GM18507 (cell line): ENCODE results near the gene MME.
"Not testable (repeated sequence)": the region's sequence is repeated elsewhere in the genome, so short reads cannot be mapped to it uniquely, and the experiment has no call there.

Experiments
- DNase-seq: peaks from one replicate; pipeline ENCODE4 v3.0.0; 2011; ENCODE audit warnings: low read depth; ENCODE audit not compliant: insufficient read length; ENCODE audit errors: extremely low spot score
- FAIRE-seq: peaks from 2 replicates; lab custom pipeline; 2011; peaks lifted over from hg19 to GRCh38; lab: Jason Lieb, UNC

Gene MME

DNA sequence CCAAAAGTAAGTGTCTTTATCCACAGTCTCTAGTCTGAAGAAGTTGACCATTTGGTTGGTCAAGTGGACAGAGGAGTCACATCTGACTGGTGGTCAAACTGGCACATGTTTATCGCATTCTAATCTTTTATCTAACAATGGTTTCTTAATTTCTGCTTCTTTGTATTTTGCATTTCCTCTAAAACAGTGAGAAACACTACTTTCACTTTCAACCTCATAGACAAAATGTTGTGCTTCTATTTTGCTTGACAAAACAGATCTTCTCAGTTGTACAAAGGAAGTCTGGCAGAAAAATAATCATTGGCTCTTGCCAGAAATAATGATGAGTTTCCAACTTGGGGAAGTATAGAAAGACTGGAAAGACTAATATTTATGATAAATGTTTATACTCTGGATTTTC is 103.9 kb downstream of the MME start:
- peak; percentile 29 for FAIRE-seq
- DNase-seq = no peak

DNA sequence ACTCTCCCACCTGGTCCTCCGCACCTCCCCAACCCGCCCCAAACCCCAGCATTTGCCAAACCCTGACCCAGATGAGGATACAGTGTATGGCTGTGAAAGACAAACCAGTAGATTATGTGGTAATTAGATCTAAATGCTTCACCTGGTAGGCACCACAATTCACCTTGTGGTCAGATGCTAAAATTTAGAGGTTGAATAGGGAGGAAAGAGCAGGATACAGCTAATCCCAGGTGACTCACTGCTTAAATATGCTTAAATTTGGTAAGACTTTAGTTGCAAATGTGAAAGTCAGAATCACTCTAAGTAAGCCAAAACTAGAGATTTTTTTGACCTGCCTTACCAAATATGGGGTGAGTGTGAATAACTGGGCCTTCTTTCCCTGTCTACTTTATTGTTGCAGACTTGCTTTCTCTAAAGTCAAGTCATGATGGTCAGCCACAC is 105.5 kb downstream of the MME start:
- FAIRE-seq (no peak), DNase-seq (no peak)

DNA sequence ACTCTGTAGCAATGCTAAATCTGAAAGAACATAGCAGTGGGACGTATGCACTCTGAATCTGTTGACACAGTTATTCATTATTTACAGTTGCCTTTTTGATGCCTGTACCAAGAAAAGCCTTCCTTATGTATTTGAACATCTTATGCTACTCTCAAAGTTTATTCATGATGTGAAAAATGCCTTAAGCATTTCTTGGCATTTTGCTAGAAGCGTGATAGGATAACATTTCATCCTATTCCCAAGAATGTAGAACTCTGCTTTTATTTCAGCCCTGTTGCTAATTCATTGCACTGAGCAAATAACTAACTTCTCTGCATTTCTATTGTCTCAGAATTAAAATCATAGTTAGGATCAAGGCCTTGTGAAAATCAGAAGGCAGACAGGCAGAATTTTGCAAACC is 107.9 kb downstream of the MME start:
- FAIRE-seq (no peak), DNase-seq (no peak)

DNA sequence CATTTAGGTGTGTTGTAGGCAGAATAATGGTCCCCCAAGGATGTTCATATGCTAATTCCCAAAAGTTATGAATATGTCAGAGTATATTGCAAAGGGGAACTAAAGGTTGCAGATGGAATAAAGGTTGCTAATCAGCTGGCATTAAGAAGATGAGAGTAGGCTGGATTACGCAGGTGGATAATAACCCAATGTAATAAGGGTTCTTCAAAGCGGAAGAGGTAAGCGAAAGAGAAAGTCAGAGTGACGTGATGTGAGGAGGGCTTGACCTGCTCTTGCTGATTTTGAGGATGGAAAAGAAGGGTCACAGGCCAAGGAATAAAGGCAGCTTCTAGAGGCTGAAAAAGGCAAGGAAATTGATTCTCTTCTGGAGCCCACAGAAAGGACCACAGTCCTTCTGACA is 109.4 kb downstream of the MME start:
- no peak for FAIRE-seq
- DNase-seq = no peak

DNA sequence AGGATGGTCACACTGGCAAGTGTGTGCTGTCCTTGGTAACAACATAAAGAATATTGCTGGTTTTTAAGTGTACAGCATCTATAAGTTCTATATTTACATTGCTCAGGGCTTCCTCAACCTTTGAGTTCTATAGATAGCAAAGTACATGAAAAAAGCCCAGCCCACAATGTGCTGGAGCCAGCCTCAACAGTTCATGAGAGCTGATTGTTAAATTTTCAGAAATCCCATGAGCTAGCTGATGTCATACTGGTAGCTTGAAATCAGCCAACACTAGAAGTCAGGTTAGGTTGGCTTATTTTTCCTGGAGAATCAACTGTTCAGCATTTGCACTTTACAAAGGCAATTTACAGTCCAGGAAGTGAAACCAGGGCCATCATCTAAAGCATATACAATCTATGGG is 110.6 kb downstream of the MME start:
- FAIRE-seq (no peak), DNase-seq (no peak)

DNA sequence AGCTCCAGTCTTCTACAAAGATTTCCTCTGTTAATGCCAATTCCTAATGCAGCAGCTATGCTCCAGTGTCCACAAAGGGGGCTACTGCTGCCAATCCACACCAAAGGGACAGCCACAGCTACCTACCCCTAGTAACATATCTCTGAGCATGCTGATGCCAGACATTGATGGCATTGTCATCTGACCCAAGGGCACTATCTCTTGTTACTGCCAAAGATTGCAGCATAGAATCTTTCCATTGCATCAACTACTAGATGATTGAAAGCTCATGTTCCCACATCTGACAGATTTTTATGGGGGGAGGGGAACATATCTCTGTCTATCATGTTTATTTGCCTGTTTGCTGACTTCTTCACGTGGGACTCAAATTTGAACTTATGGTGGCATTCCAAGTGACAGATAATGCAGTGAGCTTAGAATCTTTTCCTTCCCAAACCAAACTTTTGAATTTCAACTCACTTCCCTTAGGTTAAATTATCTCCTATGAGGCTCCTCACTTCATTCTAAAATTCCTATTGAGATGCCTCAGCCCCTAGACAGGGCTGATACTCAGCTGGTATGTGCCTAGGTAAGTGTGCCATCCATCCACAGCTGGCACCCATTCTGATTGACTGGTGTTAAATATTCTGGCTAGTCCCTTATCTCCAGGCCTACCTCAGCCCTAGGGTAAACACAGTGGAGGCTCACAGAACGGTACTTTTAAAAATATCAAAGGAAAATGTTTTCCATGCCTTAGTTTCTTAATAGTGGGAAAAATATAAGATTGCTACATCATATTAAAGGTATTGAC is 113.0 kb downstream of the MME start:
- DNase-seq (no peak), FAIRE-seq (no peak)

DNA sequence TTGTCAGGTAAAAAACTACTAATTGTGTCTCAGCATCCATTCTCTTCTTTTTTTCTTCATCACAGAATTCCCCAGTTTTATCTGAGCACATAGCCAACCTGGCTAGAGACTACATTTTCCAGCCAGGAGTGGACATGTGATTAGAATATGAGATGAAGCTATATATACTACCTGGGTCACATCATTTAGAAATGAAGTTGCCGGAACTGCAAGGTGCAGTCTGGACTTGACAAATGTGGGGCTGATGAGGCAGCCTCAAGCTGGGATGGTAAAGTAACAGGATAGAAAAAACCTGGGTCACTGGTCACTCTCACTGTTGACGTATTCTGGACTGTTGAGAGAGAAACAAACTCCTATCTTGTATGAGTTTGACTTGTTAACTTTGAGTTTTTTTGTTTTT is 113.7 kb downstream of the MME start:
- no peak for DNase-seq
- FAIRE-seq = no peak

DNA sequence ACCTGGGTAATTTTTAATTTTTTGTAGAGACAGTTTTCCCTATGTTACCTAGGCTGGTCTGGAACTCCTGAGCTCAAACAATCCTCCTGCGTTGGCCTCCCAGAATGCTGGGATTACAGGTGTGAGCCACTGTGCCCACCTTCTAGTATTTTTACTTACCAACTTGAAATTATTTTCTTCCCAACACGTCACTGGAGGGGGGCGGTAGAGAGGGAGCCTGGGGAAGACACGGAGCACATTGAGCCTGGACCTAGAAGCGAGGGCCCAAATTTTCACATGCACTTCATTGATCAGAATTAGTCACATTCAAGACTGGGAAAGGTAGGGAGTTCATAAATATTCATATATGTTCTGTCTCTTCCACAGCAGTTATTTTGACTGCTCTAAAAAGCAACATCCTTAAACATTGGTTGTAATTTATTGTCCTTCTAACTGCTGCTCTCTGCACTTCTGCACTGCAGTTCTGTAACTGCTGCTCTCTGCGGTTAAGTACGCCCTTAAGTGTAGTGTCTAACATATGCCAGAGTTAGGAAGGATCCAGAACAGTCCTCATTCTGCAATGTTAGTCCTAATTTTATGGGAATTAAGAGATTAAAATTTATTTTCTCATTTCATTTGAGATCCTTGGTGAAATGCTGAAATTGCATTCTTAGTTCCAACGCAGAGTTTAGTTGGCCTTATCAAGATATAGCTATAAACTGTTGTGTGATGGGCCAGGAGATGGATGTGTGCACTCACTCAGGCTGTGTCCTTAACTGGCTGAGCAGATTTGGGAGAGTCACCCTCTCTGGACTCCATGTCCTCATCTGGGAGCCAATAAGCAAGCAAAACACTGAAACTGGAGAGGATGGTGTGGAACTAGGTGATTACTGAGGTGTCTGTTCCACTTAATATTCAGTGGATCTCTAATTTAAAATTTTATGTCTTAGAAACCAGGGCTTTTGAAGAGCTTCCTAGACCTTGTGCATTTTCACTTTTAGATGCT is 115.1 kb downstream of the MME start:
- DNase-seq (no peak), FAIRE-seq (no peak)

DNA sequence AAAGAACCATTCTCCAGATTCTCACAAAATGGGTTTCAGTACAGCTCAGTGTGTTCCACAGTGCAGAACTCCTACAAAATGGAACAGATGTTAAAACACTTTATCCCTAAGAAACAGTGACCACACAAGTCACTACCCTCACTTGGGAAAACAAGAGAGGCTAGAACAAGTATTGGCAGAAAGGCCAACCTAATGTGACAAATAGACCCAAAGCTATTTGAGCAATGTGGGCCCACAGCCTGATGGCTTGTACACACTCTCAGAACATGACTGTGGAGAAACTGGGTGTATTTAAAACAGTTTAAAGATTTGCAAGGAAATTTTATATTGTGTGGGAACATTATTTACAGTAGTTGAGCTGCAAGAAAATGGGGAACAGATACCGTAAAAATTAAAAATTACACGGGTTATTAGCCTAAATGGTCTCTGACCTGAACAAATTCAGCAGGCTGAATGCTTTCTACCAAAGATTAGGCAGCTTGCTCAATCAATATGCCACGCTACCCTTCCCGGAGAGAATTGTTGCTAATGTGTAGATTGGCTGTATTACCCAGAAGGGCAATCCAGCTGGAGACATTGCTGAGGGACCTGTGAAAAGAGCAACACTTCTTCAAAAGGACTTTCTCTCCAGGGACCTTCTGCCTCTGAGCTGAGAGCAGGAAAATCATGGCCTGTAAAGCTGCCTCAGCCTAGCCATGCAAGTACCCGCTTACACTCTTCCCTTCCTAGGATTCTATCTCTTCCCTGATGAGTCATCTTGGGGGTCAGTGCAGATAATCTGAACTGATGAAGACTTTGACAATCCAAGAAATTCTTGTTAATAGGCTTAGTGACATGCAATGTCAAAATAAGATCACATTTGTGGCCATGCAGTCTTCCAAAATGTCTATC is 116.3 kb downstream of the MME start:
- FAIRE-seq = no peak

DNA sequence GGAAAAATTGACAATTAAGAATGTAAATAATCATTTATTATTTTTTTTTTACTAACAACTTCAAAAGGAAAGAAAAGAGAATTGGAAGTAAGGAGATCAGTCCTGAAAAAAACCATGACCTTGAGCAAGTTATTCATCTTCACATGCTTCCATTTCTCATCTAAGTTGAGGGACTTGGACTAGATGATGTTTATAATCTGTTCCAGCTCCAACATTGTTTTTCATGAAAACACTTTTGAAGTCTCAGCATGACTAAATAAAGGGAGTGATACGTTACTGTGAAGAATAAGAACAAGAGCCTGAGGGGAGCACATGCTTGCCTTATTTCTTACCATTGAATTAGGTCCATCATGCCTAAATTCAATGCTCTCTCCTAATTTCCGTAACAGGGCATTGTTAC is 117.7 kb downstream of the MME start:
- DNase-seq = no peak
- FAIRE-seq = no peak

More for the DNA sequence above, 116.3 kb downstream of the MME start:
- no peak for DNase-seq

DNA sequence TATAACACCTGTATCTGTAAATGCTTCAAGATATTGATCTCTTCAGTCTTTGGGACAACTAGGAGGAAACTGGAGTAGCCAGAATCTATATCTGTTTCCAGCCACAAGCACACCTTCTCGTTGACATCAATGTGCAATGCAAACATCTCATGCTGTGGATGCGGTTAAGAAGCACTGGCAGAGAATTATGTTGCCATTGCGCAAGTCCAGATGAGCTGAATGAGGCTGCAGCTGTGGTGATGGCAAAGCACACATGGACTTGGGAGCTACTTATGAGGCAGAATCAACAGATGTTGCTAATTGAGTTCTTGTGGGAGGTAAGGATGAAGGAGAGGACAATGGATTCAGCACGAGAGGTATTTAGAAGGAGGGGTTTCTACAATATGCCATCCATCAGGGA is 122.5 kb downstream of the MME start:
- DNase-seq = no peak
- FAIRE-seq = no peak

DNA sequence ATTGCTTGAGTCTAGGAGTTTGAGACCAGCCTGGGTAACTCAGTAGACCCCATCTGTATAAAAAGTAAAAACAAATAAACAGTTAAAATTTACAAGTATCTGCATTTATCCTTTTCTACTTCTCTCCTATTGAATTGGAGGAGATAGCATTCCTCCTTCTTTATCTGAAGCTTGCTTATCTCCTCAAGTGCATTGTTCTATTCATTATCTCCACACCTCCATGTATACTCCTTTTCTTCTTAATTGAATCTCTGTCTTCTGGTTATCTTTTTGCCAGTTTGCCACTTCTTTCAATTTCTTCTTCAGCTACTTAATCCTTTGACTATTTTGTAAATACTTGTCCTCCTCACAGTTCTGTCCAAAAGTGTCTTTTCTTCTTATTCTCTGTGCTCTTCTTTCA is 124.7 kb downstream of the MME start:
- DNase-seq (no peak), FAIRE-seq (no peak)

DNA sequence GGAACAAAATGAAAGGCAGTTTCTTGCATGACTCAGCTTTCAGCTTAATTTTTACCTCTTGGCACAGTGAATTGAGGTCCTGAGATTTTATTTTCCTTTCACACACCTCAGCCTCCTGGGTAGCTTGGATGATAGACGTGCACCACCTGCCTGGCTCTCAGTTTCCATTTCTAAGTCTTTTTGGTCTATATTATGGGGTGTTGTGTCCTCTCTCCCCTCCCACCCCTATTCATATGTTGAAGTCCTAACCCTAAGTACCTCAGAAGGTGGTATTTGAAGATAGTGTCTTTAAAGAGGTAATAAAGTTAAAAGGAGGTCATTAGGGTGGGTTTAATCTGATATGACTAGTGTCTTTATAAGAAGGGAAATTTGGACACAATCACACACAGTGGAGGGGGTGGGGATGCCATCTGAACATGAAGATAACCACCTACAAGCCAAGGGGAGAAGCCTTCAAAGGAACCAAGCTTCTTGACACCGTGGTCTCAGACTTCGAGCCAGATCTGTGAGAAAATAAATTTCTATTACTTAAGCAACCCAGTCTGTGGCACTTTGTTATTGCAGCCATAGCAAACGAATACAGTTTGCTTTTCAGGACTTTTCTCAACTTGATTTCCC is 128.2 kb downstream of the MME start:
- DNase-seq (no peak), FAIRE-seq (no peak)

DNA sequence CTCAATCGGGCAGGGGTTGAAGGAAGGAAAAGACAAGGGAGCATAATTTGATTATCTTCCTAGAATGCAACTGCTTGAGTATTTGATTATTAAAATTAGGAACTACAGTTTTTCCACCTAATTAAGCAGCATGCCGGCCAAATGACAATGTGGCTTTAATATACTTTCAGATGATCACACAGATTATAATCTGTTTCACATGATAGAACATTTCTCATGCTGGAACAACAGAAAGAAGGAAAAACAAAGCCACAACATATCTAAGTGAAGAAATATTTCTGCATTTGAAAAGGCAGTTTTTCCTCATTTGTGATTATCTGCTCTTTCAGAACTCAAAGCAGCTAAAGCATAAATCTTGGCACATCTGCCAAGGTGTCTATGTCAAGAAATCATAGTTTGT is 130.6 kb downstream of the MME start:
- FAIRE-seq = no peak
- DNase-seq = no peak

DNA sequence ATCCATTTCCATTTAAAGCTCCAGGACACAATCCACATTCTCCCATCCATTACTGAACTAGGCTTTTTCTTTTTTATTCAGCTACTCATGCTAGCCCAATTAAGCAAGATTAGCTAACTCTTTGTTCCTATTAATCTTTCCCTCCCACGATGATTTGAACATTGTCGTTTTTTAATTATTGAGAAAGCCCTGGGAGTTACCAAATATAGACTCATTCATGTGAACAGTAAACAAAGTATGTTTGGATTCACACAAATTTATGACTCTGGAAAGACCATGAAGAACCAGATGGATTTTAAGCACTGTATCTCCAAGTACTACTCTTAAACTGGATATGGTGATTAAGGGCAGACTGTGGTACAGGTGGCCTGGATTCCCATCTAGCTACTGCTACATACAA is 131.1 kb downstream of the MME start:
- FAIRE-seq (no peak), DNase-seq (no peak)

DNA sequence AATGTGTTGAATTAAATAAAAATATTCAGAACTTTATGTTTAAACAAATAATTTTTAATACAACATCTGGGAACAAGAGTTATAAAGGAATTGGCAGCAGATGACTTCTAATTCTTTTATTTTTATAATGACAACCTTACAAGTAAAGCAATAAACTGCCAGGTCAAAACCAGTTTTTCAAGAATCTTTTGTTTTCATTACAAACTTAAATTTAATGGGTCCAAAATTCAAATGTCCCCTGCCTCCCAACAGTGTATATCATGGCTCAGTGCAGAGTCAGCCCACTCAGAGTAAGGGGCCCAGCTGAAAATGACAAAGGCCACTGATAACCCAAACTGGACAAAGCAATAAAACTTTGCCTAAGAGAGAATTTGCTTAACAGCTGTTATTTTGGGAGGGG is 131.8 kb downstream of the MME start:
- no peak for DNase-seq
- no peak for FAIRE-seq

DNA sequence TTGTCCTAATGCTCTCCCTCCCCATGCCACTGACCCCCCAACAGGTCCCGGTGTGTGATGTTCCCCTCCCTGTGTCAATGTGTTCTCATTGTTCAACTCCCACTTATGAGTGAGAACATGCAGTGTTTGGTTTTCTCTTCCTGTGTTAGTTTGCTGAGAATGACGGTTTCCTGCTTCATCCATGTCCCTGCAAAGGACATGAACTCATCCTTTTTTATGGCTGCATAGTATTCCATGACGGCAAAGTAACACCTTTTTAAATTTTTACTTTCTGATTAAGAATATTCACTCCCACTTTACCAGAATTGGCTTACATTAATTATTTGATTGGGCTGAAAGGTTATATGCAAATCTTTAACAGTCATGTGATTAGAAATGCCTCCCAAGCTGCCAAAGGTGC is 135.9 kb downstream of the MME start:
- FAIRE-seq, DNase-seq: not testable (repeated sequence)

DNA sequence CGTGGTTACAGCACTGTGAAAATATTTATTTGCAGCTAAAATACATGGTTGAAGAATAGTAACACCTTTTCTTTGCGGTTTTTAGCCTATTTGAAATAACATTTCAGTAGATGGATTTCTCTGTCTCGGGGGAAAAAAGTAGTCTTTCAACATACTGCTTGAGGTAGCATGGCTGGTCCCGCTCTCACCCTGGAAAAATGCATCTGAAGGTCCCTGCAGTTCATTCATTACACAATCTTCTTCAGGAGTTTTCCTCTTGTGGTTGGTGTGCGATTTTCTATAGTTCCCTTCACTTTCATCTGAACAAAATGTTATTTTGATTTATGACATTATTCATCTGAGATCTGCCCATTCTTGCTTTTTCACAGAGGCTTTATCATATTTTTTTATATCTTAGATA is 137.5 kb downstream of the MME start:
- FAIRE-seq = no peak
- no peak for DNase-seq

DNA sequence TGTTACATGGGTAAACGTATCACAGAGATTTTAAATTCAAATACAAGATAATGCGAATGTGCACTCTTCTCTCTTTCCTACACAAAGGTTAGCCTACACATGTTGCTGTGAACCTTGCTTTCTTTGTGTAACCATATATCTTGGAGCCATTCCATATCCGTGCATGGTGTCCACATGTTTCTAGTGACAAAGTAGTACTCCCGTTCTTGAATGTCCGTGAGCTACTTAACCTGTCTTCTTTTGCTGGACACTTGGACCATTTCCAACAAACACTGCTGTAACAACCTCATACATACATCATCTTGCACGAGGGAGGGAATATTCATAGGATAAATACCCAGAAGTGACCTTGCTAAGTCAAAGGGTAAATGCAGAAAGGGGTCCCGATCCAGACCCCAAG is 138.3 kb downstream of the MME start:
- FAIRE-seq (no peak), DNase-seq (no peak)
